GM18507 (cell line): ENCODE data around the gene NEGR1.
"Not testable (repeated sequence)": the region's sequence is repeated elsewhere in the genome, so short reads cannot be mapped to it uniquely, and the experiment has no call there.

Experiments used
- DNase-seq: peaks from one replicate; pipeline ENCODE4 v3.0.0; 2011; ENCODE audit warnings: low read depth; ENCODE audit not compliant: insufficient read length; ENCODE audit errors: extremely low spot score
- FAIRE-seq: peaks from 2 replicates; lab custom pipeline; 2011; peaks lifted over from hg19 to GRCh38; lab: Jason Lieb, UNC

NEGR1 gene

GRCh38 chr1:72241397-72241796, 40.9 kb downstream of the NEGR1 start:
- FAIRE-seq (no peak), DNase-seq (no peak)

DNA sequence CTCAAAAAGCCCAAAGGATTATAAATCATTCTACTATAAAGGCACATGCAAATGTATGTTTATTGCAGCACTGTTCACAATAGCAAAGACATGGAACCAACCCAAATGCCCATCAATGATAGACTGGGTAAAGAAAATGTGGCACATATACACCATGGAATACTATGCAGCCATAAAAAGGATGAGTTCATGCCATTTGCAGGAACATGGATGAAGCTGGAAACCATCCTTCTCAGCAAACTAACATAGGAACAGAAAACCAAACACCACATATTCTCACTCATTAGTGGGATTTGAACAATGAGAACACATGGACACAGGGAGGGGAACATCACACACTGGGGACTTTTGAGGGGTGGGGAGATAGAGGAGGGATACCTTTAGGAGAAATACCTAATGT, 46.4 kb downstream of the NEGR1 start:
- FAIRE-seq, DNase-seq: not testable (repeated sequence)

GRCh38 chr1:72235062-72235461, 47.3 kb downstream of the NEGR1 start:
- FAIRE-seq (no peak), DNase-seq (no peak)

- FAIRE-seq (no peak), DNase-seq (no peak)
These were observed 51.6 kb downstream of the NEGR1 start for GRCh38 chr1:72230746-72231145.

DNA sequence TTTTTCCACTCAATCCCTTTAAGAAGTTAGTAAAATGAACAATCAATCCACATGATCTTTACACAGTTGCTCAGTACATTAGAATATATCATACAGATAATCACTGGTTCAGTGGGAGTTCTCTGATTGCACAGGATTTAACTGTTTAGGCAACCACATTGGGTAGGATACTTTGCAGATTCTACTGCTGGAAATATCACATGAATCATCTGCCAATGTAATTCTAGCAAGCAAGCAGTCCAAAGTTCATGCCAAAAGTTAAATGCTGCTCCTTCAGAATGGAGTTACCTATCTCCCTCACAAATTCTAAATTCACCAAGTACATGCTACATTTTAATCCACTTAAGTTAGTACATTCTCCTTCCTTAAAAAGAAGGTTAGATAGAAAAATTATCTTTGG, 52.4 kb downstream of the NEGR1 start:
- no peak for FAIRE-seq
- DNase-seq, result no peak

- FAIRE-seq (no peak), DNase-seq (no peak)
These were observed 54.7 kb downstream of the NEGR1 start for GRCh38 chr1:72227667-72228066.

- no peak for DNase-seq
- no peak for FAIRE-seq
These were observed 57.8 kb downstream of the NEGR1 start for GRCh38 chr1:72224506-72224905.

DNA sequence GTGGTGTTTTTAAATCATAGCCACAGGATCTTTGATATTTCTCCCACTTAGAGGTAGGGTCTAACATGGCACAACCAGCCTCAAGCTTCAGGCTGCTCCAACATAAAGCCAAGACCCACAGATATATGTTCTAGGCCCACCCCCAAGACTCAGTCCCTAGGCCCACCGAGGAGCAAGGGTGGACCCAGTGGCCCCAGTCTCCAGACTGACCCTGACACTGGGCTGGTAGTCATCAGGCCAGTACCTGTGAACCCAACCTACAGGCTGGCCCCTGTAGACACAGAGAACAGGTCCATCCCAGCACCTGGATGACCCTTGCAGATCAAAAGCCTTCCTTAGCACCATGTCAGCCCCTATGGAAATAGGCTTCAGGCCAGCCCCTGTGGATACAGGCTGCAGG, 60.5 kb downstream of the NEGR1 start:
- no peak for DNase-seq

DNA sequence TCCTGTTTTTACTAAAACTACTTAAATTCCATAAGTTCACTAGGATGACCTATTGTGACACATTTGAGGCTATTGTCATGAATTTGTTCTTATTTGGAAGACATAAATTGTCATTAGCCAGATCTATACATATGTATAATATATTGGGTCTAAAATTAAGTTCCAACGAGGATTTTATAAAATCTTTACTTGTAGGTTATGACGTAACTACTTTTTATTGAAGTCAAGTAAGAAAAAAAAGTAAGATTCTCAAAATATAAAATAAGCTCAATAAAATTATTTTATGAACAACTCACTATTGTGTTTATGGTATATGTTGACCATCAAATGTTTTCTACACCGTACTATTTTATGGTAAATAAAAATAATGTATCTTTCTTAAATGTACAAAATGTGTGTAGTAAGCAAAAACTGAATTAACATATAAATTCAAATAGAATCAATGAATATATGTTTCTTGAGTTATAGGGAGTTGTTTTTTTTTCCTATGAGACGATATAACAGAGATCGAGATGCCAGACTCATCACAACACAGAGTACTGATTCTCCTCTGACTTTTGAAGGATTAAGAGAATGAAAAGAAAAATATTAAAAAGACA, 64.1 kb downstream of the NEGR1 start:
- DNase-seq (no peak), FAIRE-seq (no peak)

More for the DNA sequence above, 60.5 kb downstream of the NEGR1 start:
- FAIRE-seq, result no peak

- no peak for FAIRE-seq
These were observed 75.3 kb downstream of the NEGR1 start for GRCh38 chr1:72207059-72207458.

GRCh38 chr1:72202761-72203160, 79.6 kb downstream of the NEGR1 start:
- no peak for DNase-seq
- FAIRE-seq, result no peak

More at GRCh38 chr1:72207059-72207458, 75.3 kb downstream of the NEGR1 start:
- DNase-seq, result no peak

DNA sequence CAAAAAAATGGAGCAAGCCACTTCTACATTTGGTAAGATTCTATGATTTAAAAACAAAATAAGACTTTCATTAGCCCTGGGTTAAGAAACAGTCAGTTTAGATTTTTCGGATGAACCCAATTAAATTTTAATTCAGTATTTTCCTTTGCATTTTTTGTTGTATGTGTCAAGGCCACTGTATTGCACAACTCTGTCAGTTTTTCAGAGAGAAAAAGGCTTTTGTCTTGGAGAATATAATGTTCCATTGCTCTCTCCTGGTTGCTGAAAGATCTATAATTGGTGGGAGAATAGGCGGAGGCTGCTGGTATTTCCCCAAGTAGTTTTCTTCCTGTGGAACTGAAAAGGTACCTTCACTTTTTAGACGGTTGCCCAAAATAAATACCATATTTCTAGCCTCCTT, 84.6 kb downstream of the NEGR1 start:
- DNase-seq, result no peak
- FAIRE-seq, result no peak

- FAIRE-seq, result no peak
- DNase-seq, result no peak
These were observed 95.5 kb downstream of the NEGR1 start for GRCh38 chr1:72186733-72187307.

DNA sequence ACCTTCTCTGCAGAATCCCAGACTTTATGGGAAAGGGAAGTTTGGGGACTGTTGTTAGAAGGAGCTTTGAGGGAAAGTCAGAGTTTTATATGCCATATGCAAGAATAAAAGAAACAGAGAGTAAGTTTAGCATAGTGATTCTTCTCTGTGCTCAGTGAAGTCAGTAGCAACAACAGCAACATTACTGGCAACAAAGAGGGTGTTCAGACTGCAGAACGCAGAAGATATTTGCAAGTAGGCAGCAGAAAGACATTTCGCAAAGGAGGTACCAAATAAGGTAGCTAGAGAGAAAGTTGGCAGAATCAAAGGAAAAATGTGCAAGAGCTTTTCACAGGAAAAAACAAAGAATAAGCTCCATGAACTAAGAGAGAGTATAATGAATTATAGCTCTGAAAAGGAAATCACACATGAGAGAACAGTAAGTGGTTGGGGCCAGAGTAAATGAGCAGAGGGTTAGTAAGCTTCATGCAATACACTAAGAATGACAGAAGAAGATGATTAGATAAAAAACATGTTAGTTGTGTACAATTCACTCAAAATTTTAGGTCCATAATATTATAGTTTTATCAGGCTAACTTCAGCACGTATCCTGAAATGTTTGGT, 98.1 kb downstream of the NEGR1 start:
- DNase-seq (no peak), FAIRE-seq (no peak)

DNA sequence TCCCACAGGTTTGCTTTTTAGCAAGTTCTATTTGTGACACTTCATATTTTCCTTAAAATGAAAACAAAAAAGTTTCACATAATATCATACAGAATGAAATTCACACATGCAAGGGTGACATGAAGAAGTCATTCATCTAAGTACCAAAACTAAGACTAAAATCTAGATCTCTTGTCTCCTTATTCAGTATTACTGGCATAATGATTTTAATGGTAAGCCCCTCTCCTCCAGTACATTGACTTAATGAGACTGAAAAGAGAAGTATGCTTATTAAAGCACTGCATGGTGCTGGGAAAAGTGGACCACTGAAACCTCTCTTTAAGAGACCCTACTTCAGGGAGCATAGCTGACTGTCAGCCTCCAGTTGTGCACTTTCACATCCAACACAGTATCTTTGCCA, 99.5 kb downstream of the NEGR1 start:
- FAIRE-seq (no peak), DNase-seq (no peak)

GRCh38 chr1:72178266-72178665, 104.1 kb downstream of the NEGR1 start:
- FAIRE-seq, result no peak
- DNase-seq, result no peak

GRCh38 chr1:72177711-72178110, 104.6 kb downstream of the NEGR1 start:
- DNase-seq, result no peak
- no peak for FAIRE-seq

- DNase-seq (no peak), FAIRE-seq (no peak)
These were observed 112.1 kb downstream of the NEGR1 start for GRCh38 chr1:72170246-72170645.

DNA sequence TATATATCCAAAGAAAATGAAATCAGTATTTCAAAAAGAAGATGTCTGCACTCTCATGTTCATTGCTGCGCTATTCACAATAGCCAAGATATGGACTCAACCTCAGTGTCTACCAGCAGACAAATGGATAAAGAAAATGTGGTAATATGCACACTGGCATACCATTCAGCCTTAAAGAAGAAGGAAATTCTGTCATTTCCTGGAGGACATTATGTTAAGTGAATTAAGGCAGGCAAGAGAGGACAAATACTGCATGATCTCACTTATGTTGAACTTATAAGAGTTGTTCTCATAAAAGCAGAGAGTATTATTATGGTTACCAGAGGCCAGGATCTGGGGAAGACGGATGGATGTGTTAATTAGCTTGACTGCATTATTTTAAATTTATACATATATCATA, 115.9 kb downstream of the NEGR1 start:
- no peak for FAIRE-seq
- no peak for DNase-seq

DNA sequence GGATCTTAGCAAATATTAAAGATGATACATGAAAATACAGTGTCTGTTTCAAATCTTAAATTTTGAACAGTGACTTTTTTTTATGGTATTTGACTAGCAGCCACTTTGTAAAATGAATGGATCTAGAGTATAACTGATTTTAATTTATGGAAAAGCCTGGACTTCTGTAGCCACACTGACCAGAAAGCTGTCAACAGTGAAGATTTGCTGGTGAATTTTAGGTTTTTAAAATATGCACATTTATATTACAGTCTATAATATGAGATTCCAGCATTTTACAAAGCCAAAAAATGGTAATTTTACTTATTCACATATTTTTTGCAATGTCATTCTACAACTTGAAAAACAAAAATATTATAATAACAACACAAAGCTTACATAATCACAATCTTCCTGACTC, 131.8 kb downstream of the NEGR1 start:
- FAIRE-seq (no peak), DNase-seq (no peak)

DNA sequence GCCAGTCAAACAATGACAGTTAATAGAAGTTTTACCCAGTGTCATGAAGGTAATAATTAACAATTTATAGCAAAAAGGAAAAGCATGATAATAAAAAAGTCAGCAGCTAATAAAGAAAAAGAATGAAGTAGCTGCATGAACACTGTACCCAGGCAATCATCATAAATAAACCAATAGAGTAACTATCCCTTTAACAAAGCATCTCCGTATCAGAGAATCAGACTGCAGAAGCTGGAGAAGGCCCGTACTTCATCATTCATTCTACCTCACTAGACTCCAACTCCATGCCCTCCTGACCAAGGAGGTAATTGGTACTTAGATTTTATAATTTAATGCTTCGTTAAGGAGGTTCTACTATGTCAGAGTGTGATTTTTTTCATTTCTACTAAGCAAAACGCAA, 140.5 kb downstream of the NEGR1 start:
- no peak for DNase-seq

More for the DNA sequence above, 140.5 kb downstream of the NEGR1 start:
- no peak for FAIRE-seq
